ENCODE data around the gene PPP4R1. TPM values are rescaled to one million over a fixed set of nuclear protein-coding genes. Genes with fewer than 3 reads are reported as not detected.
A peak's percentile ranks its signal among the peaks of the same experiment; 100 is the strongest.

PPP4R1 gene
- polyA plus RNA-seq, 2 donors, result 76.9 to 84.9 TPM

DNA sequence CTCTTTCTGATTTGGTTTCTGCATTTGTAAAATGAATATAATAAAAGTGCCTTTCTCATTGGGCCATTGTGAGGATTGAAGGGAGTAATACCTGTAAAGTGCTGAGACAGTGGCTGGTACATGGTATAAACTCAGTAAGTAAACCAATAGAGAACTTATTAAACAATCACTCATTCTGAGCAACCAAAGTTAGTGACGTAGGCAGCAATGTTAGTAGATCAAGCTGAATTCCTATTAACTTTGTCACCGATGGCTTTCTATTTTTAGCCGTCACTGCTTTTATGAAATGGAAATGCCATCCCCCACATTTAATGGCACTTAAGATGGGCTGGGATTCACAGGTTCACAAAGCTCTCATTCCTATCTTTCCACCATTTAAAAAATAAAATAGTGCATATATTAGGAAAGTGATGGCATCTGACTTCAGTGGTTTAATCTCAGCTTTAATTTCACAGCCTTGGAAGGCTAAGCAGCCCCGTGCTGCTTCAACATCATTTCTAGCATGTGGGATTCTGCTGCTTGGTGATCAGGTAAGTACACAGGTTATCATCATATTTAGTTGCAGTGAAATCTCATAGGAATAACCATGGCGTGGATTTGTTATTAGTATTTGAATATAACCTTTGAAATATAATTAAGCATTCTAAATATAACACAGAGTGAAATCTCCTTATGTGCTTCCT, 17.6 kb upstream of the PPP4R1 start:
- Histone ChIP-seq H3K9me3 (ENCODE audit: control insufficient read depth in 2 of 2, insufficient read depth in 1 of 2, low read depth in 1 of 2, low read length in 1 of 2) (no peaks in the 10 kb centered on the region), H3K27ac (ENCODE audit: low read depth in 2 of 2, low read length in 1 of 2) (no peak overlapping the region), H3K4me1 (ENCODE audit: control insufficient read depth in 2 of 2, insufficient read depth in 2 of 2, low read length in 1 of 2) (no peaks in the 10 kb centered on the region), H3K4me3 (ENCODE audit: low read depth in 1 of 2, low read length in 2 of 2) (no peak overlapping the region), H3K36me3 (ENCODE audit: control insufficient read depth in 2 of 2, insufficient read depth in 2 of 2, low read length in 1 of 2) (no peaks in the 10 kb centered on the region), H3K27me3 (ENCODE audit: control insufficient read depth in 1 of 2, insufficient read depth in 2 of 2, low read length in 2 of 2) (no peaks in the 10 kb centered on the region)
- WGBS, 2 donors, result 62 to 67% methylated on average over 5 of the region's 5 CpGs

DNA sequence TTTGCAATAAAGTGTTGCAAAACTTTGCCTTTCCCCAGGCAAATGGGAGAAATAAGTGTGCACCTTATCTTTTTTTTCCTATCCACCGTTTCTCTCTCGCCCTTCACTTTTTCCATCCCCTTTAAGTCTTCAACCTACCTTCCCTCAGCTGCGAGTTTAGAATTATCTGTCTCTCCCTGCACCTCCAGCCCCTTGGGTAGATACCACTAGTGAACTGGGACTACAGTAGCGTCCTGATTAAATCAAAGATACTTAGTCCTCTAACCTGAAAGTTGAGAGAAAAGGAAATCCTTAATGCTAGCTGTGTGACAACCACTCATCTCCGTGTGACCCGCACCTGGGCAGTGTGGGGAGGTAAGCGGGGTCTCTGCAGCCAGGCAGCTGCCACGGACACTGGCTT, 16.1 kb upstream of the PPP4R1 start:
- no peaks in the 10 kb centered on the region for H3K36me3 ChIP-seq (ENCODE audit: control insufficient read depth in 2 of 2, insufficient read depth in 2 of 2, low read length in 1 of 2)
- no peaks in the 10 kb centered on the region for H3K9me3 ChIP-seq (ENCODE audit: control insufficient read depth in 2 of 2, insufficient read depth in 1 of 2, low read depth in 1 of 2, low read length in 1 of 2)
- H3K27me3 ChIP-seq (ENCODE audit: control insufficient read depth in 1 of 2, insufficient read depth in 2 of 2, low read length in 2 of 2), result no peaks in the 10 kb centered on the region
- H3K4me1 ChIP-seq (ENCODE audit: control insufficient read depth in 2 of 2, insufficient read depth in 2 of 2, low read length in 1 of 2), result no peaks in the 10 kb centered on the region
- H3K27ac ChIP-seq (ENCODE audit: low read depth in 2 of 2, low read length in 1 of 2), result no peak overlapping the region
- 86 to 90% methylated on average over 8 of the region's 8 CpGs for WGBS, 2 donors
- H3K4me3 ChIP-seq (ENCODE audit: low read depth in 1 of 2, low read length in 2 of 2), result no peak overlapping the region

DNA sequence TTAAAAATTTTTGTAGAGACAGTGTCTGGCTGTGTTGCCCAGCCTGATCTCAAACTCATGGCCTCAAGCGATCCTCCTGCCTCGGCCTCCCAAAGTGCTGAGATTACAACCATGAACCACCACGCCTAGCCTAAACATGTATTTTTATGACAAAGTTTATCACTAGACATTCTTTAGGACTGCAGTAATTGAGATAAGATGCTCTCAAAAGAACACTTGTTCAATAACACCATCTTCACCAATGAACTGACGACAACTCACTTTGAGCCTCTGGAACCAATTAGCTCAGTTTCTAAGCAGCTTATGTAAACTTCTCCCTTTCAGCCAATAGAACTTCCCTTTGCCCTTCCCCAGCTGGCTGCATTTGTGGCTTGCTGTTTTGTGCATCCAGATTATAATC, 15.3 kb upstream of the PPP4R1 start:
- no peak overlapping the region for H3K4me3 ChIP-seq (ENCODE audit: low read depth in 1 of 2, low read length in 2 of 2)
- H3K9me3 ChIP-seq (ENCODE audit: control insufficient read depth in 2 of 2, insufficient read depth in 1 of 2, low read depth in 1 of 2, low read length in 1 of 2), result no peaks in the 10 kb centered on the region
- no peaks in the 10 kb centered on the region for H3K27me3 ChIP-seq (ENCODE audit: control insufficient read depth in 1 of 2, insufficient read depth in 2 of 2, low read length in 2 of 2)
- H3K27ac ChIP-seq (ENCODE audit: low read depth in 2 of 2, low read length in 1 of 2), result no peak overlapping the region
- no peaks in the 10 kb centered on the region for H3K4me1 ChIP-seq (ENCODE audit: control insufficient read depth in 2 of 2, insufficient read depth in 2 of 2, low read length in 1 of 2)
- WGBS, 2 donors, result 84 to 87% methylated on average over 4 of the region's 4 CpGs
- H3K36me3 ChIP-seq (ENCODE audit: control insufficient read depth in 2 of 2, insufficient read depth in 2 of 2, low read length in 1 of 2), result no peaks in the 10 kb centered on the region

DNA sequence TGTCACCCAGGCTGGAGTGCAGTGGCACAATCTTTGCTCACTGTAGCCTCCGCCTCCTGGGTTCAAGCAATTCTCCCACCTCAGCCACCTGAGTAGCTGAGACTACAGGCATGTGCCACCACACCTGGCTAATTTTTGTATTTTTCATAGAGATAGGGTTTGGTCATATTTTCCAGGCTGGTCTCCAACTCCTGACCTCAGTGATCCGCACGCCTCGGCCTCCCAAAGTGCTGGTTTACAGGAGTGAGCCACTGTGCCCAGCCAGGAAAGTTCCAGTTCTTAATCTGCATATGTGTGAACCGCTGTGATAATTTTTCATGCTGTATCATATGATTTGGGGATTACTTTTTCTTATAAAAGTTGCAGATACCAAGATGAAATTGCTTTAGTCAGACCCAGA, 14.6 kb upstream of the PPP4R1 start:
- Histone ChIP-seq H3K27ac (ENCODE audit: low read depth in 2 of 2, low read length in 1 of 2) (no peak overlapping the region), H3K36me3 (ENCODE audit: control insufficient read depth in 2 of 2, insufficient read depth in 2 of 2, low read length in 1 of 2) (no peaks in the 10 kb centered on the region), H3K4me1 (ENCODE audit: control insufficient read depth in 2 of 2, insufficient read depth in 2 of 2, low read length in 1 of 2) (no peaks in the 10 kb centered on the region), H3K4me3 (ENCODE audit: low read depth in 1 of 2, low read length in 2 of 2) (no peak overlapping the region), H3K9me3 (ENCODE audit: control insufficient read depth in 2 of 2, insufficient read depth in 1 of 2, low read depth in 1 of 2, low read length in 1 of 2) (no peaks in the 10 kb centered on the region), H3K27me3 (ENCODE audit: control insufficient read depth in 1 of 2, insufficient read depth in 2 of 2, low read length in 2 of 2) (no peaks in the 10 kb centered on the region)
- WGBS, 2 donors, result 88 to 91% methylated on average over 5 of the region's 5 CpGs

DNA sequence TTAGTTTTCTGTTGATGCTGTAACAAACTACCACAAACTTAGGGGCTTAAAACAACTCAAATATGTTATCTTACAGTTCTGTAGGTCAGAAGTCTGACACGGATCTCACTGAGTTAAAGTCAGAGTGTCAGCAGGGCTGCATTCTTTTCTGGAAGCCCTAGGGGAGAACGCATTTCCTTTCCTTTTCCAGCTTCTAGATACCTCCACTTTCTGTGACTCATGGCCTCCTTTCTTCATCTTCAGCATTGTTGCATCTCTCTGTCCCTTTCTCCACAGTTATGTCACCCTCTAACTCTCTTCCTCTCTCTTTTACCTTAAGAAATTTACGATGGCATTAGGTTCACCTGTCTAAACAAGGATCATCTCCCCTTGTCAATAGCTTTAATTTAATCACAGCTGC, 13.3 kb upstream of the PPP4R1 start:
- H3K27me3 ChIP-seq (ENCODE audit: control insufficient read depth in 1 of 2, insufficient read depth in 2 of 2, low read length in 2 of 2), result no peaks in the 10 kb centered on the region
- 51 to 64% methylated on average over 3 of the region's 3 CpGs for WGBS, 2 donors

DNA sequence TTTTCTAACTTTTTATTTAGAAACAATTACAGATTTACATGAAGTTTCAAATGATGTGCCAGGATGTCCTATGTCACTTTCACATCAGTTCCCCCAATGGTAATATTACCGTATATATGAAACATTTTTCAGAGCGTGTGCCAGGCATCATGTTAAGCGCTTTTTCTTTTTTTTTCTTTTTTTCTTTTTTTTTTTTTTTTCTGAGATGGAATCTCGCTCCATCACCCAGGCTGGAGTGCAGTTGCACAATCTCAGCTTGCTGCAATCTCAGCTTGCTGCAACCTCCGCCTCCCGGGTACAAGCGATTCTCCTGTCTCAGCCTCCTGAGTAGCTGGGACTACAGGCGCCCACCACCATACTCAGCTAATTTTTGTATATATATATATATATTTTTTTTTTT, 5.6 kb upstream of the PPP4R1 start:
- no peaks in the 10 kb centered on the region for H3K27me3 ChIP-seq (ENCODE audit: control insufficient read depth in 1 of 2, insufficient read depth in 2 of 2, low read length in 2 of 2)
- H3K9me3 ChIP-seq (ENCODE audit: control insufficient read depth in 2 of 2, insufficient read depth in 1 of 2, low read depth in 1 of 2, low read length in 1 of 2), result no peaks in the 10 kb centered on the region
- 65 to 72% methylated on average over 8 of the region's 8 CpGs for WGBS, 2 donors
- H3K4me3 ChIP-seq (ENCODE audit: low read depth in 1 of 2, low read length in 2 of 2), result no peak overlapping the region
- no peaks in the 10 kb centered on the region for H3K4me1 ChIP-seq (ENCODE audit: control insufficient read depth in 2 of 2, insufficient read depth in 2 of 2, low read length in 1 of 2)
- no peaks in the 10 kb centered on the region for H3K36me3 ChIP-seq (ENCODE audit: control insufficient read depth in 2 of 2, insufficient read depth in 2 of 2, low read length in 1 of 2)
- H3K27ac ChIP-seq (ENCODE audit: low read depth in 2 of 2, low read length in 1 of 2), result no peak overlapping the region

More for the DNA sequence above, 13.3 kb upstream of the PPP4R1 start:
- Histone ChIP-seq H3K27ac (ENCODE audit: low read depth in 2 of 2, low read length in 1 of 2) (no peak overlapping the region), H3K36me3 (ENCODE audit: control insufficient read depth in 2 of 2, insufficient read depth in 2 of 2, low read length in 1 of 2) (no peaks in the 10 kb centered on the region), H3K4me3 (ENCODE audit: low read depth in 1 of 2, low read length in 2 of 2) (no peak overlapping the region), H3K4me1 (ENCODE audit: control insufficient read depth in 2 of 2, insufficient read depth in 2 of 2, low read length in 1 of 2) (no peaks in the 10 kb centered on the region), H3K9me3 (ENCODE audit: control insufficient read depth in 2 of 2, insufficient read depth in 1 of 2, low read depth in 1 of 2, low read length in 1 of 2) (no peaks in the 10 kb centered on the region)

DNA sequence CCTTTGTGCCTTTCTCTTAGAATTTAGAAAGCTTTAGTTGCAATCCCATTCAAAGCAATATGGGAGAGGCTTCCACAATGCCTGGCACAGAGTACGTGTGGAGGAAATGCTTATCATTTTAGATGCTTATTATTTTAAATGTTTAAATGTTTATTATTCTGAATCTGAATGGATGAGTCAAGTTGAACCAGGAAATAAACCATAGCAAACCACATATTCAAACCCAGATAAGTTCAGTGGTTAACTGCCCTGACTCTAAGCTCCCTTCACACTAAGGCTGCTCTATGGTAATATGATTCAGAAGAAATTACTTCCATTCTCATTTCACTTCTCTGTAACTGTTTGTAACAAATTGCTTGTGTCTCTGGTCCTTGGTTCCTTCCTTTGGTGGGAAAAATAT, 5.2 kb upstream of the PPP4R1 start:
- no peaks in the 10 kb centered on the region for H3K27me3 ChIP-seq (ENCODE audit: control insufficient read depth in 1 of 2, insufficient read depth in 2 of 2, low read length in 2 of 2)
- H3K4me1 ChIP-seq (ENCODE audit: control insufficient read depth in 2 of 2, insufficient read depth in 2 of 2, low read length in 1 of 2), result no peaks in the 10 kb centered on the region
- H3K9me3 ChIP-seq (ENCODE audit: control insufficient read depth in 2 of 2, insufficient read depth in 1 of 2, low read depth in 1 of 2, low read length in 1 of 2), result no peaks in the 10 kb centered on the region
- no peak overlapping the region for H3K4me3 ChIP-seq (ENCODE audit: low read depth in 1 of 2, low read length in 2 of 2)
- WGBS, 2 donors, result 20 to 32% methylated on average over 1 of the region's 1 CpG
- H3K36me3 ChIP-seq (ENCODE audit: control insufficient read depth in 2 of 2, insufficient read depth in 2 of 2, low read length in 1 of 2), result no peaks in the 10 kb centered on the region
- peak overlapping the region in 1 of 2 donors; percentile 31 for H3K27ac ChIP-seq (ENCODE audit: low read depth in 2 of 2, low read length in 1 of 2)

DNA sequence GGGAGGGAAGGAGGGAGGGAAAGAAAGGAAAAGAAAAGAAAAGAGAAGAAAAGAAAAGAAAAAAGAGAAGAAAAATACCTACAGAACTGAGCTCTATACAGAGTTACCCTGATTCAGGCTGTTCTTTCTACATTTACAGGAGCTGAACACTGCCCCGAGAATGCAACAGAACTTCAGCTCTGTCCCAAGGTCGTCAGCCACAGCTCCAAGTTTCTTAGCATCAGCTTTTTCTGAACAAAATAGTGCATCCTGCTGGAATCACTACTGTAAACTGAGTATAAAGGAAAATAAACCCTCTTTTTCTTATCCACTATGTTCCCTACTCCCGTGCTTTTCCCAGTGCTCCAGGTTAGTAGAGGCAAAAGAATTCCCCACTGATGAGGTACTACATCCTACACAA, 4.7 kb upstream of the PPP4R1 start:
- Histone ChIP-seq H3K4me1 (ENCODE audit: control insufficient read depth in 2 of 2, insufficient read depth in 2 of 2, low read length in 1 of 2) (no peaks in the 10 kb centered on the region), H3K27ac (ENCODE audit: low read depth in 2 of 2, low read length in 1 of 2) (peak overlapping the region; percentile 29 to 31), H3K36me3 (ENCODE audit: control insufficient read depth in 2 of 2, insufficient read depth in 2 of 2, low read length in 1 of 2) (no peaks in the 10 kb centered on the region), H3K4me3 (ENCODE audit: low read depth in 1 of 2, low read length in 2 of 2) (no peak overlapping the region), H3K27me3 (ENCODE audit: control insufficient read depth in 1 of 2, insufficient read depth in 2 of 2, low read length in 2 of 2) (no peaks in the 10 kb centered on the region), H3K9me3 (ENCODE audit: control insufficient read depth in 2 of 2, insufficient read depth in 1 of 2, low read depth in 1 of 2, low read length in 1 of 2) (no peaks in the 10 kb centered on the region)
- WGBS, 2 donors, result 71 to 79% methylated on average over 3 of the region's 3 CpGs

DNA sequence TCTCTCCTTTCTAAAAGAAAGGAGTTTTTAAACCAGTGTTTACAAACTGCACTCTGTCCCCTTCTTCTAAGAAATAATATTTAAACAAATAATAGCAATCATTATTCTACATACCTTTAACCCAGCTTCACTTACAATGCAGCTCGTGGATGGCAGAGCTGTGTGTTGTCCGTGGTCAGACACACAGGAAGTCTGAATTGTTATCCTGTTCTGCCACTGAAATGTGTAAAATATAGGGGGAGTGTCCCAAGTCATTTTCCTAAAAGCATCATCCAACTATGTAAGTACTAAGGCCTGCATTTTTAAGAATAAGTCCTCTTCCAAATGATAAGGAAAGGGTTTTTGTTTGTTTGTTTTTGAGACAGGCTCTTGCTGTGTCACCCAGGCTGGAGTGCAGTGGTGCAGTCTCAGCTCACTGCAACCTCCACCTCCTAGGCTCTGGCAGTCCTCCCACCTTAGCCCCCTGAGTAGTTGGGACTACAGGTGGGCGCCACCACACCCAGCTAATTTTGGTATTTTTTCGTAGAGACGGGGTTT, 2.7 kb upstream of the PPP4R1 start:
- H3K4me1 ChIP-seq (ENCODE audit: control insufficient read depth in 2 of 2, insufficient read depth in 2 of 2, low read length in 1 of 2), result no peaks in the 10 kb centered on the region
- no peak overlapping the region for H3K27ac ChIP-seq (ENCODE audit: low read depth in 2 of 2, low read length in 1 of 2)
- 81 to 82% methylated on average over 5 of the region's 5 CpGs for WGBS, 2 donors

DNA sequence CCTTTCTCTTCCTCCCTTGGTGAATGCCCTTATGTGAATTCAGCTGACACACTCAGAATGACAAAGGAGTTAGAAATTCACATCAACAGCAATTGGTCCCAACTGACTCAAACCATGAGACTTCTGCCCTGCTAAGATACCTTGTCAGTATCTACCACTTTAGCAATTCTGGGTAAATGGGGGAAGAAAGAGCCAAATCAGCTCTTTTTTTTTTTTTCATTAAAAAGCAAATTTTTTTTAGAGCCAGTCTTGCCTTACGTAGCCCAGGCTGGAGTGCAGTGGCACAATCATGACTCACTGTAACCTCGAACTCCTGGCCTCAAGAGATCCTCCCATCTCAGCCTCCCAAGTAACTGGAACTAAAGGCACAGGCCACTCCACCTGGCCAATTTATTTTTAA, 1.7 kb upstream of the PPP4R1 start:
- Histone ChIP-seq H3K27me3 (ENCODE audit: control insufficient read depth in 1 of 2, insufficient read depth in 2 of 2, low read length in 2 of 2) (no peaks in the 10 kb centered on the region), H3K27ac (ENCODE audit: low read depth in 2 of 2, low read length in 1 of 2) (peak overlapping the region in 1 of 2 donors; percentile 28), H3K9me3 (ENCODE audit: control insufficient read depth in 2 of 2, insufficient read depth in 1 of 2, low read depth in 1 of 2, low read length in 1 of 2) (no peaks in the 10 kb centered on the region), H3K4me1 (ENCODE audit: control insufficient read depth in 2 of 2, insufficient read depth in 2 of 2, low read length in 1 of 2) (peaks cover 0 to 2% of the 10 kb centered on the region in 2 donors), H3K4me3 (ENCODE audit: low read depth in 1 of 2, low read length in 2 of 2) (no peak overlapping the region), H3K36me3 (ENCODE audit: control insufficient read depth in 2 of 2, insufficient read depth in 2 of 2, low read length in 1 of 2) (peaks cover 0 to 3% of the 10 kb centered on the region in 2 donors)
- WGBS, 2 donors, result 87 to 88% methylated on average over 2 of the region's 2 CpGs

More for the DNA sequence above, 2.7 kb upstream of the PPP4R1 start:
- H3K9me3 ChIP-seq (ENCODE audit: control insufficient read depth in 2 of 2, insufficient read depth in 1 of 2, low read depth in 1 of 2, low read length in 1 of 2), result no peaks in the 10 kb centered on the region
- H3K27me3 ChIP-seq (ENCODE audit: control insufficient read depth in 1 of 2, insufficient read depth in 2 of 2, low read length in 2 of 2), result no peaks in the 10 kb centered on the region
- no peak overlapping the region for H3K4me3 ChIP-seq (ENCODE audit: low read depth in 1 of 2, low read length in 2 of 2)
- no peaks in the 10 kb centered on the region for H3K36me3 ChIP-seq (ENCODE audit: control insufficient read depth in 2 of 2, insufficient read depth in 2 of 2, low read length in 1 of 2)
